Measurements from ENCODE around the gene TRRAP.

DNA sequence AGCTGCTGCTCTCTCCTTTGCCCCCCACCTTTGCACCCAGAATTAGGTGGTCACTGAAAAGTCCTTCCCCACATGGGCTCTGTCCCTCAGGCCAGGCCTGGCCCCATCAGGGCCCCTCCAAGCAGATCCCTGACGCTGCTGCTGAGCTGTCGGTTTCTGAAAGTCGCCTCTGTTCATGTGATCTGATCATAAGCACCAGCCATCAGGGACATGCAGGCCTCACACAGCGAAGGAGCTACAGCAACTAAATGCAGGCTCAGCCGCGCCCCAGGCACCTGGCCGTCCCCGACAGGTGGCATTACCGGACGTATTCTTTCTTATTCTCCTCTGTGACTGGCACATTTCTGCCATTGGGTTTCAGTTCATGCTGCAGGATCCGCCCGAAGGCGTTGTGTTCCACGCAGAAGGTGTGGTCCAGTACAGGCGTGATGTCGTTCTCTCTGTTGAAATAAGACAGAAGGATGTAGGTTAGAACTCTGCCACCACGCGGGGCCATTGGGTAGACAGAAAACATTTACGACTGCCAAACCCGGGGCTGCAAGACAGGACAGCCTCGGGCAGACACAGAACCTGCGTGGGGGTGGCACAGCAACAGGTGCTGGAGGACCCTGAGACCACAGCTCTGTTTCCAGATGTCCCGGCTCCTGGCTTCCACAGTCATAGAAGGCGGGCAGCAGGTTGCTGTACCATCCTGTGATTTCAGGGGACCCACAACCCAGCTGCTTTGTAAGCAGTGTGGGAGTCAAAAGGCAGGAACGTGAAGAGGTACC, 159.9 kb downstream of the TRRAP start:
- TF ChIP-seq, protein P1, sequence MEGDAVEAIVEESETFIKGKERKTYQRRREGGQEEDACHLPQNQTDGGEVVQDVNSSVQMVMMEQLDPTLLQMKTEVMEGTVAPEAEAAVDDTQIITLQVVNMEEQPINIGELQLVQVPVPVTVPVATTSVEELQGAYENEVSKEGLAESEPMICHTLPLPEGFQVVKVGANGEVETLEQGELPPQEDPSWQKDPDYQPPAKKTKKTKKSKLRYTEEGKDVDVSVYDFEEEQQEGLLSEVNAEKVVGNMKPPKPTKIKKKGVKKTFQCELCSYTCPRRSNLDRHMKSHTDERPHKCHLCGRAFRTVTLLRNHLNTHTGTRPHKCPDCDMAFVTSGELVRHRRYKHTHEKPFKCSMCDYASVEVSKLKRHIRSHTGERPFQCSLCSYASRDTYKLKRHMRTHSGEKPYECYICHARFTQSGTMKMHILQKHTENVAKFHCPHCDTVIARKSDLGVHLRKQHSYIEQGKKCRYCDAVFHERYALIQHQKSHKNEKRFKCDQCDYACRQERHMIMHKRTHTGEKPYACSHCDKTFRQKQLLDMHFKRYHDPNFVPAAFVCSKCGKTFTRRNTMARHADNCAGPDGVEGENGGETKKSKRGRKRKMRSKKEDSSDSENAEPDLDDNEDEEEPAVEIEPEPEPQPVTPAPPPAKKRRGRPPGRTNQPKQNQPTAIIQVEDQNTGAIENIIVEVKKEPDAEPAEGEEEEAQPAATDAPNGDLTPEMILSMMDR (IDR thresholded peaks at IDR 0.05; ENCODE audit: low read length): no peak
- TF ChIP-seq EZH2 (optimal IDR thresholded peaks at IDR 0.05; ENCODE audit: low read depth, low read length) (no peak), EZH2phosphoT487 (IDR thresholded peaks at IDR 0.05; ENCODE audit: low read length) (no peak)

Data from MM.1S (cell line).